ENCODE results near the gene CDH4.

The CDH4 gene

GRCh38 chr20:61800359-61801064 lies 548.5 kb downstream of the CDH4 start:
- TF ChIP-seq POLR2AphosphoS5 (IDR thresholded peaks at IDR 0.05; ENCODE audit: low read depth, low read length), result no peak
- no peak for TF ChIP-seq FOXP2 (optimal IDR thresholded peaks at IDR 0.05; ENCODE audit: borderline replicate concordance, extremely low read depth, extremely low read length, insufficient read depth)
- TF ChIP-seq SIN3A (IDR thresholded peaks at IDR 0.05; ENCODE audit: borderline replicate concordance, insufficient read depth, low read length), result no peak
- no peak for TF ChIP-seq TAF1 (IDR thresholded peaks at IDR 0.05; ENCODE audit: borderline replicate concordance, insufficient read depth, low read length)
- TF ChIP-seq, protein P1, sequence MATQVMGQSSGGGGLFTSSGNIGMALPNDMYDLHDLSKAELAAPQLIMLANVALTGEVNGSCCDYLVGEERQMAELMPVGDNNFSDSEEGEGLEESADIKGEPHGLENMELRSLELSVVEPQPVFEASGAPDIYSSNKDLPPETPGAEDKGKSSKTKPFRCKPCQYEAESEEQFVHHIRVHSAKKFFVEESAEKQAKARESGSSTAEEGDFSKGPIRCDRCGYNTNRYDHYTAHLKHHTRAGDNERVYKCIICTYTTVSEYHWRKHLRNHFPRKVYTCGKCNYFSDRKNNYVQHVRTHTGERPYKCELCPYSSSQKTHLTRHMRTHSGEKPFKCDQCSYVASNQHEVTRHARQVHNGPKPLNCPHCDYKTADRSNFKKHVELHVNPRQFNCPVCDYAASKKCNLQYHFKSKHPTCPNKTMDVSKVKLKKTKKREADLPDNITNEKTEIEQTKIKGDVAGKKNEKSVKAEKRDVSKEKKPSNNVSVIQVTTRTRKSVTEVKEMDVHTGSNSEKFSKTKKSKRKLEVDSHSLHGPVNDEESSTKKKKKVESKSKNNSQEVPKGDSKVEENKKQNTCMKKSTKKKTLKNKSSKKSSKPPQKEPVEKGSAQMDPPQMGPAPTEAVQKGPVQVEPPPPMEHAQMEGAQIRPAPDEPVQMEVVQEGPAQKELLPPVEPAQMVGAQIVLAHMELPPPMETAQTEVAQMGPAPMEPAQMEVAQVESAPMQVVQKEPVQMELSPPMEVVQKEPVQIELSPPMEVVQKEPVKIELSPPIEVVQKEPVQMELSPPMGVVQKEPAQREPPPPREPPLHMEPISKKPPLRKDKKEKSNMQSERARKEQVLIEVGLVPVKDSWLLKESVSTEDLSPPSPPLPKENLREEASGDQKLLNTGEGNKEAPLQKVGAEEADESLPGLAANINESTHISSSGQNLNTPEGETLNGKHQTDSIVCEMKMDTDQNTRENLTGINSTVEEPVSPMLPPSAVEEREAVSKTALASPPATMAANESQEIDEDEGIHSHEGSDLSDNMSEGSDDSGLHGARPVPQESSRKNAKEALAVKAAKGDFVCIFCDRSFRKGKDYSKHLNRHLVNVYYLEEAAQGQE (IDR thresholded peaks at IDR 0.05; ENCODE audit: insufficient read depth in 1 of 2, low read depth in 2 of 2, low read length in 2 of 2), result no peak

- TF ChIP-seq, protein P1 (IDR thresholded peaks at IDR 0.05; ENCODE audit: insufficient read depth in 1 of 2, low read depth in 2 of 2, low read length in 2 of 2), result no peak
- TF ChIP-seq FOXP2 (optimal IDR thresholded peaks at IDR 0.05; ENCODE audit: borderline replicate concordance, extremely low read depth, extremely low read length, insufficient read depth) (no peak), SIN3A (IDR thresholded peaks at IDR 0.05; ENCODE audit: borderline replicate concordance, insufficient read depth, low read length) (no peak), TAF1 (IDR thresholded peaks at IDR 0.05; ENCODE audit: borderline replicate concordance, insufficient read depth, low read length) (no peak), POLR2AphosphoS5 (IDR thresholded peaks at IDR 0.05; ENCODE audit: low read depth, low read length) (no peak)
Observed at GRCh38 chr20:61801065-61801360, 549.0 kb downstream of the CDH4 start.

- no peak for TF ChIP-seq SIN3A (IDR thresholded peaks at IDR 0.05; ENCODE audit: borderline replicate concordance, insufficient read depth, low read length)
- TF ChIP-seq POLR2AphosphoS5 (IDR thresholded peaks at IDR 0.05; ENCODE audit: low read depth, low read length), result no peak
Observed at GRCh38 chr20:61801428-61801827, 549.4 kb downstream of the CDH4 start.

DNA sequence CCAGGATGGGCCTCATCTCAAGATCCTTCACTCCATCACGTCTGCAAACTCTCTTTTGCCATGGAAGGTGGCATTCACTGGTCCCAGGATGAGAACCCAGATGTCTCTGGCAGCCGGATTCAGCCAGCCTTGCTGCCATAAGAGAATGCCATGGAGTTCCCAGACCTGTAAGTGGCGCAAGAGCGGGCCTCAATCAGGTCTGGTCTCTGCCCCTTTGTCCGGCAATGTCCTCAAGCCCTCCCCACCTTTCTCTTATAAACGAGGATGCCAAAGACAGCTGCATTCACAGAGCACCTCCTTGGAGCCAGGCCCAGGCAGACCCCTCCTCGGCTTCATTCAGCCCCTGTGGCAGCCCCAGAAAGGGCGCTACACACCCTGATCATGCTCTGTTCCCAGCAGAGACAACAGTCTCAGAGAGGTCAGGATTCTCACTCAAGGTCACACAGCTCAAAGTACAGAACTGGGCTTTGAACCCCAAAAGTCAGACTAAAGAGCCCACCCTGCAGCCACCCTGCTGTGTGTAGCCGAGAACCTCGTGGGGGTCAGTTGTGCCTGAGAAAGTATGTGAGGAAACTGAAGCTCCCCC lies 549.9 kb downstream of the CDH4 start:
- TF ChIP-seq TAF1 (IDR thresholded peaks at IDR 0.05; ENCODE audit: borderline replicate concordance, insufficient read depth, low read length), result no peak
- no peak for TF ChIP-seq SIN3A (IDR thresholded peaks at IDR 0.05; ENCODE audit: borderline replicate concordance, insufficient read depth, low read length)
- no peak for TF ChIP-seq FOXP2 (optimal IDR thresholded peaks at IDR 0.05; ENCODE audit: borderline replicate concordance, extremely low read depth, extremely low read length, insufficient read depth)
- TF ChIP-seq POLR2AphosphoS5 (IDR thresholded peaks at IDR 0.05; ENCODE audit: low read depth, low read length), result no peak
- TF ChIP-seq, protein P1 (IDR thresholded peaks at IDR 0.05; ENCODE audit: insufficient read depth in 1 of 2, low read depth in 2 of 2, low read length in 2 of 2), result no peak

DNA sequence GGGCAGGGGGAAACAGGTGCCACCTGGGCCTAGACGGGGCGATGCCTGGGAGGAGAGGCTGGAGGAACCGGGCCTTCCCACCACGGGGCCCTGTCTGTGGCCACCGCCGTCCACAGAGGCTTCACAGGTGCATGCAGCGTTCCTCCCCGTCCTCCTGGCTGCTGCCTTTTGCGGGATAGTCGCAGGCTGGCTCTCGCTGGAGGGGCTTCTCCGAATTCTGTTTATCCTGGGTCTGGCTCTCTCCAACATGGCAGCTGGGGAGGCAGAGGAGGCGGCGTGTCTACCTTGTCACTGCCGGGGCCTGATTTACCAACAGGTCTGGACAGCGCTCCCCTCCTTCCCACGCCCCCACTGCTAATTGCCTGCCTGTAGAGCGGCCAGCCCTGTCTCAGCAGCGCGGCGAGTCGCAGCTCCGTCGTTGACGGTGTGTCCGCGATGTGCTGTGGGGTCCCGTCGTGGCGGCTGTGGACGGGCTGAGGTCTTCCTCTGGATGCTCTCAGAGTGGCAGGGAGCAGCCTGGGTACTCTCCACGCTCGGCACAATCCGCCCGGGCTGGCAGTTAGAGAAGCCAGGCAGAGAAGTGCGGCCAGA lies 550.8 kb downstream of the CDH4 start:
- TF ChIP-seq FOXP2 (optimal IDR thresholded peaks at IDR 0.05; ENCODE audit: borderline replicate concordance, extremely low read depth, extremely low read length, insufficient read depth) (no peak), TAF1 (IDR thresholded peaks at IDR 0.05; ENCODE audit: borderline replicate concordance, insufficient read depth, low read length) (no peak), POLR2AphosphoS5 (IDR thresholded peaks at IDR 0.05; ENCODE audit: low read depth, low read length) (no peak), SIN3A (IDR thresholded peaks at IDR 0.05; ENCODE audit: borderline replicate concordance, insufficient read depth, low read length) (no peak)
- TF ChIP-seq, protein P1 (IDR thresholded peaks at IDR 0.05; ENCODE audit: insufficient read depth in 1 of 2, low read depth in 2 of 2, low read length in 2 of 2), result no peak

Data from PFSK-1 (cell line).